GM10266 (cell line): ENCODE measurements around the gene CSNK1G1.

ENCODE experiments used
- DNase-seq: peaks from one replicate; pipeline ENCODE4 v3.0.0; 2012; ENCODE audit errors: extremely low spot score
- CTCF ChIP-seq: IDR thresholded peaks from 2 replicates; pipeline ENCODE4 v1.5.1; 2012; ENCODE audit warnings: mild to moderate bottlenecking, low read depth; ENCODE audit not compliant: control insufficient read depth, insufficient read depth; ENCODE audit errors: missing control alignments

CSNK1G1 gene

GRCh38 chr15:64166102-64166890 is 189.7 kb downstream of the CSNK1G1 start:
- TF ChIP-seq CTCF: no peak
- no peak for DNase-seq

- TF ChIP-seq CTCF: no peak
- DNase-seq: no peak
Measured at GRCh38 chr15:64164436-64164835, 191.5 kb downstream of the CSNK1G1 start.

GRCh38 chr15:64163659-64164362 is 192.2 kb downstream of the CSNK1G1 start:
- DNase-seq: no peak
- TF ChIP-seq CTCF: no peak

GRCh38 chr15:64162869-64163658 is 192.9 kb downstream of the CSNK1G1 start, which contains the start of gene PPIB:
Gene PPIB (minus strand): TSS chr15:64163022. CDS start chr15:64162986, 36 bp downstream.
- TF ChIP-seq CTCF: peak; percentile 73
- DNase-seq: peak; percentile 97

GRCh38 chr15:64162478-64162868 is 193.5 kb downstream of the CSNK1G1 start:
- TF ChIP-seq CTCF: no peak
- DNase-seq: no peak

- TF ChIP-seq CTCF: no peak
- DNase-seq: no peak
Measured at GRCh38 chr15:64161688-64162477, 194.1 kb downstream of the CSNK1G1 start.
